Lung (tissue), 5 donors: ENCODE results near the gene FRRS1. TPM values are rescaled to one million over a fixed set of nuclear protein-coding genes. Genes with fewer than 3 reads are reported as not detected.

Experiments used
- polyA plus RNA-seq, 2 donors: library from polyadenylated mRNA; stranded (reverse); fragments of 200-250 nt; gene quantifications; one replicate each; pipeline ENCODE4 v1.2.1, GENCODE V29; 2013
- small RNA-seq: library from RNA; depleted of rRNA; stranded (forward); fragments of <200 nt; gene quantifications from one replicate; pipeline ENCODE3, GENCODE V24; 2014; ENCODE audit warnings: low replicate concordance
- total RNA-seq, 2 donors: library from RNA; depleted of rRNA in 1 of 2; stranded (reverse); fragments of >200 nt in 1 of 2; gene quantifications; one replicate each; pipeline ENCODE4 v1.2.1, GENCODE V29; 2014 to 2021
- donor health status: Bipolar disorder and iron deficiency.
- donor health status: healthy.
- donor health status: DM: yes; HTN: yes; CAD: no.

Gene FRRS1
- total and polyA plus RNA-seq, 4 donors: 0.67 to 12.1 (median 7.4) TPM

Small RNAs within 50 kb of the gene (small RNA-seq; reads per million reads assigned to genes)
- not detected for gene RF00019
- not detected for gene RNU4-75P

Other genes with a start within 250 kb of the FRRS1 start
- gene PALMD, start 120.5 kb downstream of the FRRS1 start, total RNA-seq: 10 to 100 TPM; 27.3 to 32.2 TPM
- 10 to 100 TPM; 10.5 to 16.7 TPM for gene PALMD, start 120.5 kb downstream of the FRRS1 start, polyA plus RNA-seq
- 10 to 100 TPM; 14.6 to 24.0 TPM for gene AGL, start 83.7 kb upstream of the FRRS1 start, total RNA-seq
- gene AGL, start 83.7 kb upstream of the FRRS1 start, polyA plus RNA-seq: 1 to 10 TPM; 4.3 to 7.6 TPM
- 10 to 100 TPM; 34.9 to 53.8 TPM for gene SLC35A3, start 203.4 kb upstream of the FRRS1 start, total RNA-seq
- 10 to 100 TPM; 10.8 to 24.3 TPM for gene SLC35A3, start 203.4 kb upstream of the FRRS1 start, polyA plus RNA-seq